Epithelial cell of esophagus (primary cell): Measurements from ENCODE around the gene LMO3.

Experiments used
- DNase-seq: peaks from one replicate; pipeline ENCODE4 v3.0.0; 2010; ENCODE audit warnings: low read depth
- H3K4me3 ChIP-seq: 2 replicates; pipeline ENCODE4 v1.5.1; 2011; ENCODE audit warnings: mild to moderate bottlenecking, low read length, control low read depth
- CTCF ChIP-seq: IDR thresholded peaks from 2 replicates; pipeline ENCODE4 v1.5.1; 2011; ENCODE audit warnings: low read depth, mild to moderate bottlenecking, low read length, control low read depth, inconsistent platforms; ENCODE audit not compliant: insufficient read depth; ENCODE audit errors: missing control alignments

The LMO3 gene

GRCh38 chr12:16603916-16604575, 1.9 kb downstream of the LMO3 start:
- no peak for DNase-seq
- TF ChIP-seq CTCF, result no peak
- no peak overlapping the region for H3K4me3 ChIP-seq

- no peak overlapping the region for H3K4me3 ChIP-seq
- no peak for TF ChIP-seq CTCF
- DNase-seq, result no peak
Measured at GRCh38 chr12:16603260-16603915, 2.6 kb downstream of the LMO3 start.

- H3K4me3 ChIP-seq, result no peak overlapping the region
- no peak for TF ChIP-seq CTCF
- DNase-seq, result no peak
Measured at GRCh38 chr12:16602412-16602811, 3.5 kb downstream of the LMO3 start.

GRCh38 chr12:16600525-16600924, 5.4 kb downstream of the LMO3 start:
- no peak for TF ChIP-seq CTCF
- no peak for DNase-seq
- no peak overlapping the region for H3K4me3 ChIP-seq

- no peak overlapping the region for H3K4me3 ChIP-seq
- no peak for DNase-seq
- no peak for TF ChIP-seq CTCF
Measured at GRCh38 chr12:16599081-16599480, 6.9 kb downstream of the LMO3 start.

GRCh38 chr12:16594797-16595196, 11.2 kb downstream of the LMO3 start:
- TF ChIP-seq CTCF, result no peak
- no peak for DNase-seq

GRCh38 chr12:16593546-16593945, 12.4 kb downstream of the LMO3 start:
- no peak for DNase-seq
- no peak overlapping the region for H3K4me3 ChIP-seq
- TF ChIP-seq CTCF, result no peak

More at GRCh38 chr12:16594797-16595196, 11.2 kb downstream of the LMO3 start:
- H3K4me3 ChIP-seq, result no peak overlapping the region
